Activated CD8-positive, alpha-beta memory T cell treated with anti-CD3 and anti-CD28 coated beads, Interleukin-2, amount 10 ng/mL, durations not matched to agents 7 days and 5 days (primary cell): ENCODE results near the gene ETV6. TPM values are rescaled to one million over a fixed set of nuclear protein-coding genes. Genes with fewer than 3 reads are reported as not detected.

Source experiments
- ATAC-seq: fragments of 150-1000 bp; cut with Tn5 transposase; one replicate; pipeline ENCODE4 v1.10.0; 2021; ENCODE audit warnings: moderate library complexity
- CTCF ChIA-PET: fragments of 350-600 bp; sonication (Branson Sonifier 250); formaldehyde crosslinking; loops from one replicate; lab custom pipeline; 2021; ENCODE audit warnings: antibody characterized with exemption; lab: Charles Lee
- DNase-seq: peaks from one replicate; pipeline ENCODE4 v3.0.0-alpha.2; 2020
- H3K27ac Mint-ChIP-seq: one replicate; pipeline ENCODE4 v1.8.0; 2021; ENCODE audit warnings: mild to moderate bottlenecking, mixed read lengths
- H3K27me3 Mint-ChIP-seq: one replicate; pipeline ENCODE4 v1.8.0; 2021; ENCODE audit warnings: mixed read lengths
- H3K36me3 Mint-ChIP-seq: one replicate; pipeline ENCODE4 v1.8.0; 2021; ENCODE audit warnings: mild to moderate bottlenecking, mixed read lengths
- H3K4me1 Mint-ChIP-seq: one replicate; pipeline ENCODE4 v1.8.0; 2021; ENCODE audit warnings: mixed read lengths
- H3K4me3 Mint-ChIP-seq: one replicate; pipeline ENCODE4 v1.8.0; 2021; ENCODE audit warnings: mild to moderate bottlenecking, moderate library complexity, mixed read lengths
- H3K9me3 Mint-ChIP-seq: one replicate; pipeline ENCODE4 v1.8.0; 2022; ENCODE audit warnings: low read depth, mixed read lengths
- total RNA-seq, 2 experiments: library from RNA; stranded (reverse); gene quantifications; one replicate each; pipeline ENCODE4 v1.2.3, GENCODE V29; 2021

ETV6 gene
- total RNA-seq, 2 experiments from 2014 or later = 29.4 to 32.6 TPM

GRCh38 chr12:11854011-11854499 lies 204.6 kb downstream of the ETV6 start:
- H3K27ac Mint-ChIP-seq = no peak overlapping the region
- ATAC-seq (no peak), DNase-seq (no peak)
- H3K4me1 Mint-ChIP-seq = peaks cover 5% of the 10 kb centered on the region
- no peak overlapping the region for H3K4me3 Mint-ChIP-seq
- CTCF ChIA-PET = no interaction called here
- H3K9me3 Mint-ChIP-seq = no peaks in the 10 kb centered on the region
- H3K36me3 Mint-ChIP-seq = peaks cover 27% of the 10 kb centered on the region
- H3K27me3 Mint-ChIP-seq = no peaks in the 10 kb centered on the region

- Mint-ChIP-seq H3K27me3 (no peaks in the 10 kb centered on the region), H3K4me3 (no peak overlapping the region), H3K27ac (no peak overlapping the region), H3K9me3 (no peaks in the 10 kb centered on the region), H3K4me1 (peaks cover 5% of the 10 kb centered on the region), H3K36me3 (peaks cover 36% of the 10 kb centered on the region)
- ATAC-seq (no peak), DNase-seq (no peak)
- CTCF ChIA-PET = interaction anchor here (1.9 kb wide), 1 partner anchor 15 kb away, joined by 4 read pairs; no protein-coding TSS in a partner anchor
Observed at GRCh38 chr12:11855983-11856374, 206.5 kb downstream of the ETV6 start.

GRCh38 chr12:11856971-11857370 lies 207.5 kb downstream of the ETV6 start:
- no peak for ATAC-seq
- CTCF ChIA-PET = no interaction called here
- H3K36me3 Mint-ChIP-seq = peaks cover 40% of the 10 kb centered on the region
- H3K4me3 Mint-ChIP-seq = no peak overlapping the region
- peaks cover 5% of the 10 kb centered on the region for H3K4me1 Mint-ChIP-seq
- H3K9me3 Mint-ChIP-seq = no peaks in the 10 kb centered on the region
- no peak for DNase-seq
- H3K27ac Mint-ChIP-seq = no peak overlapping the region
- H3K27me3 Mint-ChIP-seq = no peaks in the 10 kb centered on the region

- peaks cover 44% of the 10 kb centered on the region for H3K36me3 Mint-ChIP-seq
- no peak for ATAC-seq
- H3K4me3 Mint-ChIP-seq = no peak overlapping the region
- DNase-seq = no peak
- CTCF ChIA-PET = no interaction called here
- H3K9me3 Mint-ChIP-seq = no peaks in the 10 kb centered on the region
- no peak overlapping the region for H3K27ac Mint-ChIP-seq
- no peaks in the 10 kb centered on the region for H3K27me3 Mint-ChIP-seq
- H3K4me1 Mint-ChIP-seq = peaks cover 8% of the 10 kb centered on the region
Observed at GRCh38 chr12:11859705-11860425, 210.4 kb downstream of the ETV6 start.

GRCh38 chr12:11861155-11861863 lies 211.8 kb downstream of the ETV6 start:
- H3K27ac Mint-ChIP-seq = no peak overlapping the region
- DNase-seq = no peak

GRCh38 chr12:11861864-11862600 lies 212.6 kb downstream of the ETV6 start:
- DNase-seq (no peak), ATAC-seq (no peak)
- Mint-ChIP-seq H3K4me3 (no peak overlapping the region), H3K9me3 (peaks cover 8% of the 10 kb centered on the region), H3K36me3 (peaks cover 53% of the 10 kb centered on the region), H3K27me3 (no peaks in the 10 kb centered on the region), H3K27ac (no peak overlapping the region), H3K4me1 (peaks cover 4% of the 10 kb centered on the region)
- CTCF ChIA-PET = no interaction called here

More at GRCh38 chr12:11861155-11861863, 211.8 kb downstream of the ETV6 start:
- Mint-ChIP-seq H3K36me3 (peaks cover 50% of the 10 kb centered on the region), H3K9me3 (peaks cover 8% of the 10 kb centered on the region), H3K27me3 (no peaks in the 10 kb centered on the region), H3K4me3 (no peak overlapping the region), H3K4me1 (peaks cover 4% of the 10 kb centered on the region)
- CTCF ChIA-PET = no interaction called here
- no peak for ATAC-seq

- ATAC-seq (no peak), DNase-seq (no peak)
- Mint-ChIP-seq H3K27ac (no peak overlapping the region), H3K4me3 (no peak overlapping the region), H3K36me3 (peaks cover 59% of the 10 kb centered on the region), H3K4me1 (peaks cover 4% of the 10 kb centered on the region), H3K27me3 (no peaks in the 10 kb centered on the region), H3K9me3 (peaks cover 8% of the 10 kb centered on the region)
- CTCF ChIA-PET = no interaction called here
Observed at GRCh38 chr12:11862798-11863197, 213.3 kb downstream of the ETV6 start.

GRCh38 chr12:11863478-11863906 lies 214.0 kb downstream of the ETV6 start:
- Mint-ChIP-seq H3K27me3 (no peaks in the 10 kb centered on the region), H3K9me3 (peaks cover 8% of the 10 kb centered on the region), H3K4me3 (no peak overlapping the region), H3K36me3 (peaks cover 63% of the 10 kb centered on the region), H3K4me1 (peaks cover 4% of the 10 kb centered on the region), H3K27ac (no peak overlapping the region)
- no peak for ATAC-seq
- no peak for DNase-seq
- CTCF ChIA-PET = no interaction called here

- no peak for DNase-seq
- Mint-ChIP-seq H3K36me3 (peaks cover 59% of the 10 kb centered on the region), H3K4me1 (peaks cover 4% of the 10 kb centered on the region), H3K4me3 (no peak overlapping the region), H3K27me3 (no peaks in the 10 kb centered on the region), H3K9me3 (peaks cover 8% of the 10 kb centered on the region), H3K27ac (no peak overlapping the region)
- CTCF ChIA-PET = no interaction called here
- ATAC-seq = no peak
Observed at GRCh38 chr12:11863988-11864387, 214.5 kb downstream of the ETV6 start.

- Mint-ChIP-seq H3K9me3 (peaks cover 8% of the 10 kb centered on the region), H3K27me3 (no peaks in the 10 kb centered on the region), H3K27ac (no peak overlapping the region), H3K4me3 (no peak overlapping the region), H3K4me1 (peaks cover 4% of the 10 kb centered on the region), H3K36me3 (peaks cover 68% of the 10 kb centered on the region)
- no peak for ATAC-seq
- no peak for DNase-seq
- CTCF ChIA-PET = no interaction called here
Observed at GRCh38 chr12:11865824-11866223, 216.3 kb downstream of the ETV6 start.

- Mint-ChIP-seq H3K27me3 (no peaks in the 10 kb centered on the region), H3K36me3 (peaks cover 70% of the 10 kb centered on the region), H3K4me1 (peaks cover 5% of the 10 kb centered on the region), H3K4me3 (no peak overlapping the region), H3K27ac (no peak overlapping the region), H3K9me3 (peaks cover 8% of the 10 kb centered on the region)
- no peak for ATAC-seq
- CTCF ChIA-PET = no interaction called here
- no peak for DNase-seq
Observed at GRCh38 chr12:11868027-11868426, 218.6 kb downstream of the ETV6 start.

GRCh38 chr12:11869406-11869805 lies 219.9 kb downstream of the ETV6 start:
- H3K36me3 Mint-ChIP-seq = peaks cover 64% of the 10 kb centered on the region
- H3K4me3 Mint-ChIP-seq = no peak overlapping the region
- CTCF ChIA-PET = no interaction called here
- peaks cover 8% of the 10 kb centered on the region for H3K9me3 Mint-ChIP-seq
- DNase-seq (no peak), ATAC-seq (no peak)
- peaks cover 3% of the 10 kb centered on the region for H3K4me1 Mint-ChIP-seq
- no peaks in the 10 kb centered on the region for H3K27me3 Mint-ChIP-seq
- H3K27ac Mint-ChIP-seq = no peak overlapping the region

GRCh38 chr12:11870041-11870451 lies 220.6 kb downstream of the ETV6 start:
- CTCF ChIA-PET = interaction anchor here (1.4 kb wide), 1 partner anchor 14 kb away, joined by 4 read pairs; no protein-coding TSS in a partner anchor
- no peak overlapping the region for H3K27ac Mint-ChIP-seq
- peaks cover 61% of the 10 kb centered on the region for H3K36me3 Mint-ChIP-seq
- H3K4me3 Mint-ChIP-seq = no peak overlapping the region
- DNase-seq (no peak), ATAC-seq (no peak)
- peaks cover 8% of the 10 kb centered on the region for H3K9me3 Mint-ChIP-seq
- H3K27me3 Mint-ChIP-seq = no peaks in the 10 kb centered on the region
- H3K4me1 Mint-ChIP-seq = peaks cover 4% of the 10 kb centered on the region
